GM19463 (cell line): ENCODE data around the gene ZIC4.

Source experiments
- ATAC-seq: cut with Tn5 transposase; IDR thresholded peaks from one replicate; pipeline ENCODE4 v1.9.1; 2021; ENCODE audit warnings: mild to moderate bottlenecking, moderate library complexity; ENCODE audit not compliant: unreplicated experiment

ZIC4 gene

DNA sequence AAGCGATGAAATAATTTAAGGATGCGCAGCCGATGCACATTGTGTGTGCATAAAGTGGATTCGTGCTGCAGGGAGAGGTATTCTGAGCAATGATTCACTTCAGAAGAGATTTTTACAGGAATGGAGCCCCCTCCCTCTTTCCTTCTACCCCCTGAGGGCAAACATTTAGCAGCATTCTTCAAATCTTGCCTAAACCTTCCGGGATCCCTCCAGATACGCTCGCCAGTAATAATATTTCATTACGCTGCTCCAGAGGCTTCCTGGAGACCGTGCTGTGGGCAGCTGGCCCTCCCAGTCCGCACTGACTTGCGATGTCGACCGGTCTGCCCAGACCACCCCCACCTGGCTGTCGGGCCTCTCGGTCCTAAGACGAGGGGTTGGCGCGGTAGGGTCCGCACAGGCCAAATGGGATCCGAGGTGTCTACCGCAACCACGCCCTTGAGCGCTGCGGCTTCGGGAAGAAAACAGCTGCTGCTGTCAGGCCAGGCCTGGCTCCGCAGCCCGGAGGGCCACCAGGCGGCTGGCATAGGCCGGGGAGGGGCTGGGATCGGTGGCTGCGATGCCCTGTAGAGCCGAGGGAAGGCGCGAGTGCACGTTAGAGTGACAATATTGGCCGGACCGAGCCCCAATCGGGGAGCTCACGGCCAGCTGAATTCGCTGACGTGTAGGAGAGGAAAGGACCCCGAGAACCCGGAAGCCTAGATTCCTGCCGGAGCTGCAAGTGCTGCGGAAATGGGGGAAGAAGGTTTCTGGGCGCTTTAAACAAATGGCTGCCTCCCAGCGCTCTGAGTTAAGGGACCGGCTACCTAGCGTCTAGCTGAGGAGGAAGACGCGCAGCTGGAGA is 14.3 kb downstream of the ZIC4 start:
- ATAC-seq, result no peak

DNA sequence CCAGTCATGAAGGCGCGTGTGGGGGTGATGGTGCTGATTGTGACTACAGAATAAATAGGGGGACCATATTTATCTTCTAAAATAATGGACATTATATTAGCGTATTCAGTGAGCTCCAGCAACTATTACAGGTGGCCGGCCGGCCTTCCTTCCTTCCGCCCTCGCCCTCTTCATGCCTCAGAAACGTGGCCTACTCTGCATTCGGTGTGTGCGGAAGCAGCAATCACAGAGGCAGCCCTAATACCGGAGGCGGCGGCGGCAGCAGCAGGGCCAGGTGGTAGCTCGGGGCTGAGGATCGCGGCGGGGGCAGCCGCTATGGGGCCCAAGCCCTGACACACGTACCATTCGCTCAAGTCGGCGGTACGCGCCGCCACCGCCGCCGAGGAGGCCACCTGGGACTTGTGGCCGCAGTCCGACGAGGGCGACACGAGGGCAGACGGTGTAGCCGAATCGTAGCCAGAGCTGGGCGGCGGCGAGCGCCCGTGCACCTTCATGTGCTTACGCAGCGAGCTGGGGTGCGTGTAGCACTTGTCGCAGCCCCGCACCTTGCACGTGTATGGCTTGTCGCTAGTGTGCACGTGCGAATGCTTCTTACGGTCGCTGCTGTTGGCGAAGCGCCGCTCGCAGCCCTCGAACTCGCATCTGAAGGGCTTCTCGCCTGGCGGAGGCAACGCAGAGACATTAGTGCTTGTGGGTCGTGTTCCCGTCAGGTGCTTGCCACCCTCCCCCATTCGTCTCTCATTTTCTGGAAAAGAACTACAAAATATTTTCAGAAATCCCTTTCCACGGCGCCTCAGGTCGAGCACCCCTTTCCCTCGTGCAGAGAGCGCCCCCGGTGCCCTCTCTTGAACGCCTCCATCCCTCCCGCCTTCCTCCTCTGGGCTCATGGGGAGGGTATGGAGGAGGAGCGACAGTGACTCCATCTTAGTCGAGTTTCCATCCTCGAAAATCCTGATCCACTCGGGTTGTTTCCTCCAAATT is 15.5 kb downstream of the ZIC4 start:
- ATAC-seq, result no peak

DNA sequence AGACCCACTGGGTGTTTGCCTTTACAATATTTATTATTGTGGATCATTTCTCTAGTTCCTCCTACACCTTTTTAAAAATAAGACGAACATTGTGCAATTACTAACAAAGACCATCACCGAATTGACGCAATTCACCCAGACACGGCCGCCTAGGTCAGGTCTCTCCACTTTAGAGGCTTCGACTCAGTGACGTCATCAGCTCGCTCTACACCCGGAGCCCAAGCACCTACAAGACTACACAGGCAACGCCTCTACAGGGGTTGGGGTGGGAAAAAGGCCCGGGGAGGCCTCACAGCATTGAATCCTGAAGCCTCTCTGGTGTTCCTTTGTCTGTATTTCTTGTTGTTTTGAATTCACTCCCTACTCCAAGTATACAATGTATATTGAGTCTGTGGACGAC is 16.6 kb downstream of the ZIC4 start:
- ATAC-seq, result no peak

DNA sequence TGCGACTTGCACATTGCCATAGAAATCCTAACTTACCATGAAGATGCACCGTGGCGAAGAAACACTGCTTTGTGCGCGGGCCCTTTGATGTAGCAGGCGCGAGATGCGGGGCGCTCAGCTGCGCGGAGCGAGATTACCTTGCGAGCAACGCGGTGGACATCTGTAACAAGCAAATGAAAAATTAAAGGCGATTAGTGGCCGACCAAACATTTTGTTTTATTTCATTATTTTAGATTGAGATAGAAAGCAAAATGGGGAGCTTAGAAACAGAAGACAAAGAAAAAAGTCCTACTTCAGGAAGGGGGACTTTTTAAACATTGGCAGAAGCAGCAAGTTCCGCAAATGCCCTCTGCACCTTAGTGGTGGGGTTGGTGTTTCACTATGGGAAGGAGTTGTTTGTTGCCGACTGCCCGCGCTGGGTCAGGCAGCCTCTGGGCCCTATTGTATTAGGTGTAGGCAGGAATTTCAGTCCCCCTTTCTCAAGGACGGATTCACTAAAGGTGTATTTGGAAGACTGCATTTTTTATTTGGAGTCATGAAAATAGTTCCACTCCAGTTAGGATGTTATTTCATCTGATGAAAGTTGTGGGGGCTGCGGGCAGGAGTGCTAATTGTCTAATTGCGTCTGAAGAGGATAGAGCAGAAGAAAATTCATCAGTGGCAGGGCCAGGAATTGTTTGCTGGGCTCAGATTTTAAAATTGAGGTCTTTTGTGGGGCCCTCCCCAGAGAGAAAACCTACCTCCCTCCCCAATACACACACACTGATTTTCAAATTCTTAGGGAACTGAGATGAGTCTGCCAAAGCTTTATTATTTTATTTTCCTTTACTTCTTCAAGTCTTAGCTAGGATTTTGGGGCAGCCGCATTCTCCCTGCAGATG is 17.4 kb downstream of the ZIC4 start:
- ATAC-seq, result no peak

DNA sequence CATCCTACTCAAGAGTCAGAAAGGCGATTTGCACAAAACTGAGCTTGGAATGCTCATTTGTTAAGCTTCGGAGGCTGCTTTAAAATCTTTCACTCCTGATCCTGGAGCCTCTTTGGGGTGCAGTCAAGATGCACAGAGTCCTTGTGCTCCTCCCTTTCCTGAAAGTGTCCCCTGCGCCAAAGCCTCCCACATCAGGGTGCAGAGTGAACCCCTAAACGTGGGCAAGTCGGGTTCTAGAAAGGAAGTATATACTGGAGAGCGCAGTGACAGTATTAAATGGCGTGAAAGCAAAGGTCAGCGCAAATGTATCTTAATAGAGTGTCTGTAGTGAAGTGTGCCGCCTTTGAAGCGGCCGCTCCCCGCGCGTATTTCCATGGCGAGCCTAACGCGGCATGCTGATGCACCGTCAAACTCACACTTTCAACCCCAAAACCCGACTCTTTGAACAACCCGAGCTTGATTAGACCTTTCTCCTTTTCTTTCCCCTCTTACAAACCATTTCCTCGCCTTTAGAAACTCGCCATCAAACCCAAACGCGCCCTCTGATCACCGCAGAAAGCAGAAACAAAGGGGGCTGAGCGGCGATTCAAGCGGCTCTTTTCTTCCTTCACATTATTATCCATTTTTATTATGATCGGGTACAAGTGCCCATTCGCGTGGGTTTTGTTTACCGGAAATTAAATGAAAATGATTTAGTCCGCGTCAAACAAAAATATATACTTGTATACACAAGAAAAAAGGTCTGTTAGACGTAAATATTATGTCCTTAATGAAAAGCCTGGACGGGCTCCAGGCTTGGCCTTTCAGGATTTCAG is 18.3 kb downstream of the ZIC4 start:
- no peak for ATAC-seq

DNA sequence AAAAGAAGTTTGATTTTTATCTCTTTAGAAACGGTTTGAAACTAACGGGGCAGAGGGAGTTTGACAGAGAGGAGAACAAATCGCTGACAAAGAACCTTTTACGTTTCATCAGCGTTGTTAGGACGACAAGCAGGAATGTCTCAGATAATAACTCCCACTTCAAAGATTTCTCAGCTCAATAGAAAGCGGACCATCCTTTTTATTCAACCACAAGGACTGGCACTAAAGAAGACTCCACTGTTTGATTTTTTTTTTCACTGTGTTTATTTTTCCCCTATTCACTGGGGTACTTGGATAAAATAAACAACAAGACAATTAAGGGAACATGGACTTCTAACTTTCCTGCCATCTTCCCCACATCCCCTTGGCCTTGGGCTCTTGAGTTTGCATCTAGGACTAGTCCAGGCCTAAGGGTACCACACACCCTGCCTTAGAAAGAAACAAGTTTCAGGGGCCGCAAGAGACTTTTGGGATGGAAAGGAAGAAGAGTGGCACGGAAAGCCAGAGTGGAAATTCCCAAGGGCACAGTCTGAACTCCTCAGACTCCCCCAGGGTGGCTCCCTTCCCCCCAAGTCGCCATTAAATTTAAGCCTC is 19.0 kb downstream of the ZIC4 start:
- ATAC-seq, result no peak

DNA sequence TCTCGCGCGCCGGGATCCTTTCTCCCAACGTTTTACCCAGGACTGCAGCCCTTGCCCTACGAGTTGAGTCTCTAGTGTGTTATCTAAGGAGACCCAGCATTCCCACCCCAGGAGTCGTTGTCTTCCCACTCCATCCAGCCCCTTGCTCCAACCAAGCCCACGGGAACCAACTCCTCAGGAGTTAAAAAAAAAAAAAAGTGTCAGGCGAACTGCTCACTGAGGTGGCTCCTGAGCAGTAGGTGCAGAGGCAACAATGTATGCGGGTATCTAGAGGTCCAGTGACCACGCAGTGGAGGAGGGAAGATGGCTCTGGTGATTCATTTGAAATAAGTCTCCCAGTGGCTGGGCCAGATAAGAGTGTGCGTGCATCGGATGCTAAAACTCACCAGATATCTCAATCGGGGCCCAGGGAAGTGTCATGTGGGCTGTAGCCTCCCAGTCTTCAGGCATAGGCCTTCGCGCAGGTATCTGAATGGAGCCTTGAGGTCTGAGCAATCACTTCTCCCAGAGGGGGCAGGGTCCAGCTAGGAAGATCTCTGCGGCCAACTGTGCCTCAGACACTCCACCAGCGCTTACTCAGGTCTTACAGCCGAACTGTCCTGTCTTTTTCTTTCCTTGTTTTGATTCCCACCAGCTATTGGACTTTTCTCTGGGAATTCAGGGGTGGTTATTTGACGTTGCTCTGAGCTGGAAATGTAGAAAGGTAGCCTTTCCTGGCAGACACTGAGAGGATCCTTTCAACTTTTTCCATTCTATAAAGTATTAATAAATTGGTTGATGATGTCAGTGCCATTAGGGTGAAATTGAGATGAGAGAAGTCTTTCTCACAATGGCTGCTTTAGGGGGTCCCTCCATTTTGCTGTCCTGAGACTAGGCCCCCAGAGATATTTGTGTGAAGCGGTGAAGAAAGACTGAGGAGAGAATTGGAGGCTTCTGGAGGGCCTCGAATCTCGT is 21.0 kb downstream of the ZIC4 start:
- ATAC-seq, result no peak

DNA sequence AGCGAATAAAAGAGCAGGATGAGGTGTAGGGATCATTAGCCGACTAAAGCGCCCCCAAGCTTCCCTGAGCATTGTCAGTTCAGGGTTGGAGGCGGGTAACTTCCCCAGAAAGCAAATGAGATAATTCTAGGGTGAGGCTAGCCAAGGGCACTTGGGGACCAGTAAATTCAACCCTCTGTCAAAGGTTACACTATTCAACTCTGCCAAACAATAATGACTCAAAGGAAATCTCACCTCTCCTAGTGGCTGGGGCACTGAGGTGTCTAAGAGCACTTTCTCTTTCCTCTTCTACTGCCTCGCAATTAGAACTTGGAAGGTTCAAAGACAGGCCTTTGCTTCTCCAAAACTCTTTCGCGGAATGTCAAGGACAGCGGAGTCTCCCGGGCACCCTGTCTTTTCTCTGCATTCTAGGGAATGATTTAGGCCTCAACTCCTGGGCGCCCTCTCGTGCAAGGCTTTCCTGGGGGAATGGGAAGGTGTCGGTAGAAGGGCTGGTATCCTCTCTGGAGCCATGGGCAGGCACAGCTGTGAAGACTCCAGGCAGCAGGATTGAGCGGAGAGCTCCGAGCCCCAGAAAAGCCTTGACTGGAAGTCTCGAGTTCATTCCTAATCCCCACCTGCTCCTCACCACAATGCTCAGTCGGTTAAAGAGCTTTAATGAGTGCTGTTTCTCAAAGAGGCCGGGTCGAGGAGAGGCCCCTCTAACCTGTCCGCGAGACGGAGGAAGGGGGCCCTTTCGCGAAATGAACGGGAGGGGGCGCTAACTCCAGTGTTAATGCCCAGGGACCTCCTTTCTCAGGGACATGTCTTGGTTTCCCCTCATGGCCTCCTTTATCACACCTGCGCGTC is 21.9 kb downstream of the ZIC4 start:
- ATAC-seq, result no peak

DNA sequence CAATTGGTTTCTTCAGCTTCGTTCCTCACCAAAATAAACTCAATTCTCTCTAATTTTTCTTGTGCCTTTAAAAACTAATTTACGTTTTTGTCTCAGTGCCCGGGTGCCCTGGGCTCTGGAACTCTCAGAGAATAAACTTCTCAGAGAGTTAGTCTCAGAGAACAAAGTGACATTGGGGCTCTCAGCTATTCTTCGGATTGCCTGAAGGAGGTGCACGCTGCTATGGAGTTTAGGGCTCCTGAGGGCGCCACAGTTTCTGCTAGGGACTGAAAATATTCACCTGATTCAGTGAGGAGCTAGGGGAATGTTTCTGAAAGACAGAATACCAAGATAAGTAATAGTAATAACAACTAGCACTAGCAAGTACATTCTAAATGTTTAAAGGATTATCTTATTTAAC is 22.7 kb downstream of the ZIC4 start:
- no peak for ATAC-seq

DNA sequence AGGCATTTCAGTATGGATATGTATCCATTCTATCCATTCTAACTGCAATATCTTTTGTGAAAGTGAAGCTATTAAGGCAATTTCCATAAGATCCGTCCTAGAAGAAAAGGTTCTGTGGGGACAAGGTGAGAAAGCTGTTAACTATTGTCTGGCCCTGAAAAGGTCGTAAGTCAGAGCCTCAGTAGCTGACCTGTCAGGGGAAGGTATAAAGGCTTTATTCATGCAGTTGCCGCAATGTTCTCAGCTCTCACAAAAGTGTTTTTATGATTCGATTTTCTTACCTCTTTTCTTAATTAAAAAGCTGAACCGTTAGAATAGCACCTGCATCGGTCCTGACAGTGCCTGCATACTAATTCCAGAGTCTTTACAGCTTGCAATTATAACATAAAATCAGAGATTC is 24.7 kb downstream of the ZIC4 start:
- ATAC-seq, result no peak

DNA sequence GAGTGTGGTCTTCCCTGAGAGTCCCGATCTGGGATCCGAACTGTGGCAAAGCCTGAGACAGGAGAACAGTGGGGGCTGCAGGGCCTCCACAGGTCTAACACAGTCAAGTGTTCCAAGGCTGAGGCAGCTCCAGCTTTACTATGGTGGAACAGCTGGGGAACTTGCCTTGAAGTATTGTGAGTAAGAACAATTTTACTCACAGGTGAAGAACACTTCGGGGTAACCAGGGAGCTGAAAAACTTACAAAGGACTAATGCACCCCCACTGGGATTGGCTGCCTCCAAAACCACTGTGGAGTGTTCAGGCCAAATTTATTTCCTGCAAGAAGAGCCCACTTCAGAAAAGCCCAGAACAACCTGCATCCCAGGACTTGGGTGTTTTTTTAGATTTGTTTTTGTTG is 25.4 kb downstream of the ZIC4 start:
- no peak for ATAC-seq

DNA sequence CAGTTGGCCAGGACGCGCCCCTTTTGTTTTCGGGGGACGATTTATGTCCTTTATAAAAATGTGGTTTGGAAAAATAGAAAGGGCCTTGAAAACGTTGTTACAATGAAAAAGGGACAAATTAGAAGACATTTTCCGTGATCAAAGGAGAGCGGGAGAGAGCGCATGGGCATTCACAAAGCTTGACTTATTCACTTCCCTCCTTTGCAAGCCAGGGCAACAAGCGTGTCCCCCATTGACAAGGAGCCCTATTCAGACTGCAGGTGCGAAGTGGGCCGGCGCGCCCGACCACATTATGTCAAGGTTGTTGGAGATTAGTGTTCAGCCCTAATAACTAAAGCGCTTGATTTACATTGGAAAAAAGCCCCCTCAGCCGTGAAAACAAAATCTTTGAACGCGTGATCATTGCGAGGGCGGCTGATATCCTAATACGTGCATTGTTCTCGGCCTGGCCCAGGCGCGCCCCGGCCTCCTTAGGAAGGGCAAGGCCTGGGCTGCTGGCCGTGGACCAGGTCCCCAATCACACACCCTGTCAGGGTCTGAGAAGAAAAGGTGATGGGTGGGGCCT is 25.9 kb downstream of the ZIC4 start:
- ATAC-seq, result no peak

DNA sequence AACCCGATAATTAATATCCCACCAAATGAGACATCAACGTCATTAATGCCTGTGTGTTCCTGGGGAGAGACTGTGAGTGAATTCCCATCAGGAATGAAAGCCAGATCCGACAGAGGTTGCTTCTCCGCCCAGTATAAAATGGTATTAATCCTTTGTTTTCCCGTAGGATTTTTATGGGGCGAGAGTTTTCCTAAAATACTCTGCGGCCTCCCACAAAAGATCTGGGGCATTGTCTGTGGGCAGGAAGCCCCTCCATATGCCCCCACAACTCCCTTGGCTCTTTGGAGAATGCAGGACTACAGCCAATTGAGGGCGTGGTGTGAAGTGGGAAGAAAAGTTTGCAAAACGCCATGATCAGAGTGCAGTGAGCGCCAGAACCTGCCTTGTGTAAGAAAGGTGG is 26.7 kb downstream of the ZIC4 start:
- no peak for ATAC-seq

DNA sequence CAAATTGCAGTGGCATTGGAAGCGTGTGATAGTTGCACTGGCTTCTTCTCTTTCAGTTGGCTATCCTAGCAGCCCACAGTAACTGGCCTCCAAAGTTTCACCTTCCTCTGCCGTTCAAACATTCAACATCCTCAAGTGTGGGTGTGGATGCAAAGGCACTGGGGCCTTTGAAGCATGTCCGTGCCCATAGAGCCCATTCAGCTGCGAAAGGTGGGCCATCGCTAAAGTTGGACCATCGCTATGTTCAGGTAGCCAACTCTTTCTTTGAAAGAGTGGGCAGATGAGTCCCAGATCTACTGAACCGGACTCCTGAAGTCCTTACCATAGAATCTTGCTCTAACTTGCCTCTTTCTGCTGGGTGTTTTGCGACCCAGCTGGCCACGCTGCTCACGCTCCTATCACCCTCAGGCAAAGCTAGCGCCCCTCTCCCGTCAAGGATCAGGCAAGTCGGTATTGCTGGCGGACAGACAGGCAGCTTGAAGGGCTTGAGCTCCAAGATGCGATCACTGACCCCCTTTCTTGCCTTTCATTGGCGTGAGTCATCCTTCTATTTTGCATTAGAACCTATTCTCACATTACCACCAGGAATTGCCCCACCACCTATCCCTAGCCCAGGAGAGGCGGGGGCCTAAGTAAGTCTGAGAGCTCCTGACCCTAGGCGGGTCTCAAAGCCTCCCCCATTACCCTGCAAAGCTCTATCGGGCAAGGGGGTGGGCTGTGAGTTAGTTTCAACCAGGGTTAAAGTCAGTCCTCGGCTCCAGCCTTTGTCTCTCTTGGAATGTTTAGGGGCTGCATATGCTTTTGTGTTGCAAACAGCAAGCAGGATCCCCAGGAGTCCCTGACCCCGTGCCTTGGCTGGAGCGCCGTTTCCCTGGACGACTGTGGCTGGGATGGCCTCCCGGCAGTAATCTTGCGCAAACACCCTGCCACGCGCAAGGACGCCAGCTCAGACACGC is 28.7 kb downstream of the ZIC4 start:
- ATAC-seq, result no peak

DNA sequence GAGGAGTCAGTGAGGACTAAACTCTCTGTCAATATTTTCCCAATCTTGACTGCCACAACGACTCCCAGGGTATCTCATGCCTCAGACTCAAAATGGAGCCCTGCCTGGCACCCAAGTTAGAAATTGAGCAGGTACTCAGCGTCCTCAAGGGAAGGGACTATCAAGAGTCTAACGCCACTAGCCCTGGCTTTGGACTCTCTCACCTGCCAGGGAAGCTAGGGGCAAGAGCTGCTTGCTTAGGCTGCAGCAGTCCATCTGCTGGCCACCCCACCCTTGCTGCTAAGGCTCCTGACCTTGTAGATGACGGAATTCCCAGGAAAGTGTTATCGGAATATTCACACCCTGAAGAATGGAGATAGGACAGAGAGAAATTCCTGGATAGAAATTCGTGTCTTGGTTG is 33.0 kb downstream of the ZIC4 start:
- ATAC-seq, result no peak

DNA sequence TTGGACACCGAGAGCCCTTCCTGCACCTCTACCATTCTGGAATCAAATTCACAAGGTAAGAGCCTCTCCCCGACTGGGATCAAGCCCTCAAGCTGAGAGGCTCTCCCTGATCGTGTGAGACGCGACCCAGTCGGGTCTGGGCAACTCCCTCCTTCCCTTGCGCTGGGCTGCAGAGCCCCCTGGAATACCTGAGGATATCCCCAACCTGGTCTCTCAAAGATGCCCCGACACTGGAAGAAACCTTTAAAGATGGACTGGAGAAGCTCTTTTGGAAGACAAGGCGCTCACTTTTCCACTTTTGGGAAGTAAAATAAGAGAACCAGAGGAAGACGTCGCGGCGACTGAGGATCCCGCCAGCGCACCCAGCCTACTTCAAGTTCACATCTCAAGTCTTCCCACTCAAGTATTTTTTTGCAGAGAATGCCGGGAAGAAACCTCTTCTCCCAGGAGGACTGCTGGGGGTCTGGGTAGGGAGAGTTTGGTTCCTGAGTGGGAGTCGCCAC is 33.8 kb downstream of the ZIC4 start:
- ATAC-seq, result no peak
